B cell (primary cell): ENCODE results near the gene PRSS56. TPM values are rescaled to one million over a fixed set of nuclear protein-coding genes. Genes with fewer than 3 reads are reported as not detected.

Source experiments
- ATAC-seq: fragments of 200-7000 bp; cut with Tn5 transposase; one replicate; pipeline ENCODE4 v1.10.0; 2021; ENCODE audit warnings: low read depth, mild to moderate bottlenecking, moderate number of reproducible peaks, moderate library complexity
- CTCF ChIA-PET: fragments of 350-600 bp; sonication (Branson Sonifier 250); formaldehyde crosslinking; loops from one replicate; lab custom pipeline; 2021; ENCODE audit warnings: antibody characterized with exemption, inconsistent platforms; lab: Charles Lee
- POLR2A ChIA-PET: fragments of 350-600 bp; sonication (Branson Sonifier 250); formaldehyde crosslinking; loops from one replicate; lab custom pipeline; 2021; ENCODE audit warnings: antibody characterized with exemption; lab: Charles Lee
- DNase-seq: peaks from one replicate; pipeline ENCODE4 v3.0.0; 2013
- H2AFZ ChIP-seq: 2 replicates; pipeline ENCODE4 v1.6.1; 2012; ENCODE audit warnings: mild to moderate bottlenecking, low read depth, low read length; ENCODE audit not compliant: insufficient read depth, poor library complexity, severe bottlenecking
- H3K27ac ChIP-seq, 2 donors: 1 replicate in 1 of 2; 2 replicates in 1 of 2; pipeline ENCODE4 v1.5.1; 2012 to 2013; ENCODE audit warnings: low read length in 2 of 2, mild to moderate bottlenecking in 2 of 2, moderate library complexity in 1 of 2
- H3K27me3 ChIP-seq, 4 experiments: fragments of 200-600 bp in 1 of 4; sonication (generic) in 1 of 4; replicated peaks in 1 of 4; 1 replicate in 2 of 4; 2 replicates in 2 of 4; pipeline versions ENCODE4 v1.6.1 to v1.7.0; 2013 to 2016; ENCODE audit warnings: low read length in 3 of 4, mild to moderate bottlenecking in 2 of 4, mixed read lengths in 1 of 4, moderate library complexity in 1 of 4; ENCODE audit not compliant: insufficient read depth in 4 of 4, control insufficient read depth in 3 of 4; ENCODE audit errors: control extremely low read depth in 1 of 4
- H3K36me3 ChIP-seq, 2 experiments: replicated peaks in 1 of 2; 1 replicate in 1 of 2; 2 replicates in 1 of 2; pipeline versions ENCODE4 v1.6.1 to v1.7.1; 2013; ENCODE audit warnings: low read length in 1 of 2; ENCODE audit not compliant: insufficient read depth in 2 of 2, control insufficient read depth in 1 of 2; ENCODE audit errors: control extremely low read depth in 1 of 2, extremely low read depth in 1 of 2
- H3K4me1 ChIP-seq, 2 donors: fragments of 200-600 bp in 1 of 2; sonication (generic) in 1 of 2; 1 replicate in 1 of 2; 2 replicates in 1 of 2; pipeline versions ENCODE4 v1.5.1 to v1.6.1; 2013 to 2017; ENCODE audit warnings: low read length in 2 of 2; ENCODE audit not compliant: control insufficient read depth in 2 of 2, insufficient read depth in 2 of 2
- H3K4me2 ChIP-seq: replicated peaks from 2 replicates; pipeline ENCODE3; 2012; ENCODE audit warnings: mild to moderate bottlenecking, low read depth, low read length; ENCODE audit not compliant: poor library complexity, severe bottlenecking
- H3K4me3 ChIP-seq, 5 experiments: fragments of 200-600 bp in 1 of 5; sonication (generic) in 1 of 5; 1 replicate in 3 of 5; 2 replicates in 2 of 5; pipeline versions ENCODE4 v1.5.1 to v1.7.0; 2011 to 2016; ENCODE audit warnings: low read length in 4 of 5, mild to moderate bottlenecking in 4 of 5, low read depth in 2 of 5, control low read depth in 1 of 5, moderate library complexity in 1 of 5; ENCODE audit not compliant: insufficient read depth in 1 of 5; ENCODE audit errors: control extremely low read depth in 1 of 5, extremely low read depth in 1 of 5
- H3K79me2 ChIP-seq: fragments of 200-600 bp; sonication (generic); one replicate; pipeline ENCODE4 v1.6.0; 2016; ENCODE audit warnings: low read length; ENCODE audit not compliant: control insufficient read depth, insufficient read depth
- H3K9ac ChIP-seq: fragments of 200-600 bp; sonication (generic); 2 replicates; pipeline ENCODE4 v1.6.1; 2017; ENCODE audit warnings: mild to moderate bottlenecking, low read length, moderate library complexity
- H3K9me3 ChIP-seq, 3 donors: one replicate each; pipeline versions ENCODE4 v1.6.1 to v1.7.1; 2013; ENCODE audit warnings: low read length in 2 of 3; ENCODE audit not compliant: control insufficient read depth in 2 of 3, insufficient read depth in 1 of 3; ENCODE audit errors: control extremely low read depth in 1 of 3
- H4K20me1 ChIP-seq: 2 replicates; pipeline ENCODE4 v1.6.0; 2012; ENCODE audit warnings: mild to moderate bottlenecking, low read length; ENCODE audit not compliant: insufficient read depth, control insufficient read depth, poor library complexity, severe bottlenecking
- H3K27ac Mint-ChIP-seq: one replicate; pipeline ENCODE4 v1.8.0; 2021; ENCODE audit warnings: mixed read lengths
- H3K27me3 Mint-ChIP-seq: one replicate; pipeline ENCODE4 v1.8.0; 2021; ENCODE audit warnings: mixed read lengths
- H3K4me1 Mint-ChIP-seq: one replicate; pipeline ENCODE4 v1.8.0; 2021; ENCODE audit warnings: mixed read lengths
- H3K4me3 Mint-ChIP-seq: one replicate; pipeline ENCODE4 v1.8.0; 2021; ENCODE audit warnings: mixed read lengths
- H3K9me3 Mint-ChIP-seq: one replicate; pipeline ENCODE4 v1.8.0; 2022; ENCODE audit warnings: mixed read lengths; ENCODE audit not compliant: insufficient read depth
- EZH2 ChIP-seq: IDR thresholded peaks from 2 replicates; pipeline ENCODE4 v1.6.1; 2012; ENCODE audit warnings: borderline replicate concordance, low read depth, mild to moderate bottlenecking, moderate library complexity, low read length; ENCODE audit not compliant: insufficient read depth, poor library complexity, severe bottlenecking
- WGBS: methylation state at CpG from one replicate; pipeline ENCODE4 v1.1.5; 2013; ENCODE audit warnings: missing lambda C conversion rate; ENCODE audit not compliant: insufficient coverage; 5-methylcytosine and 5-hydroxymethylcytosine counted together
- intact Hi-C: fragments of 100-400 bp; cut with micrococcal nuclease; formaldehyde crosslinking; loops from one replicate; pipeline ENCODE4 v1.10.0; 2022
- polyA plus RNA-seq: library from polyadenylated mRNA; depleted of rRNA; stranded (reverse); fragments of >200 nt; gene quantifications from 2 replicates; pipeline ENCODE4 v1.2.3, GENCODE V29; 2012
- total RNA-seq, 2 donors: library from RNA; stranded (reverse); fragments of 120-200 nt in 1 of 2; gene quantifications; 1 replicate in 1 of 2; 2 replicates in 1 of 2; pipeline versions ENCODE4 v1.2.3 to v1.2.4, GENCODE V29; 2013 to 2022
- TF ChIP-seq, protein P1 (sequence below): fragments of 200-600 bp; IDR thresholded peaks from one replicate; pipeline ENCODE4 v1.8.0; 2022; ENCODE audit warnings: antibody characterized with exemption, mild to moderate bottlenecking

PRSS56 gene
- total and polyA plus RNA-seq, 2 donors (not counting 1 experiment from before 2014, with no cell fraction given) = not detected

DNA sequence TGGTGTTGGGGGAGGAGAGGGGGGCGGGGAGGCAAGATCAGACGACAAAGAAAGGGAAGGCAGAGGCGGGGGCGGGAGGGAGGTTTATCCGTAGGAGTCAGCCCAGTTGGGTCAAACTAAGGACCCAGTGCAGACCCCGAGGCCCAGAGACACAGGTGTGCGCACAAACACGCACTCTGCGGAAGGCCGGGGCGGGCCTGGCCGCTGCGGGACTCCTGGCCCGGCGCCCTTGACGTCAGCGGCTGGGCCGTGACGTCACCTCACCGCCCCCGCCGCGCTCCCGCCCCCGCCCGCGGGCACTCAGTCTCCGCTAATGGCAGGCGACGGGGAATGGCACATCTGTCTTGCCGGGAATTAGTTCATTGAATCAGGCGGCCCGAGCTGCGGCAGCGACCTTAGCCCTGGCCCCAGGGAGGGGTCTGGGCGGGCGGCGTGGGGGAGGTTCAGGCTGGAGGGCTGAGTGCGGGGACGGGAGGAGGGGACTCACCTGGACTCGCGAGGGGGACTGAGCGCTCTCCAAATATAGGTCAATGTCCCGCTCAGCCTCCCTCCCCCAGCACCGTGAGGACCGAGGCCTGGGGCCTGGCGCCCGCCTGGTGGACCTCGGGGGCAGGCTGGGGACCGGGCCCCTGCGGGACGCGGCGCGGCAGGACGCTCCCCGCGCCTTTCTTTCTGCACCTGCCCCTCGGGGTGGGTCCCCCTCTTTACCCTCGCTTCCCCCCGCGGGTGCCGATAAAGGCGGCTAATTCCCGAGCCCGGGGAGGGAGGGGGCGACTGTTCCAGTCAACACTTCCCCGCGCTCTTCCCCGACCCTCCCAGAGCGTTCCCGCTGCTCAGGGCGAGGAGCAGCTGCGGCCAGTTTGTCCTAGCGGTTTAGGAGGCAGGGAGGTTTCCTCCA, 17.0 kb upstream of the PRSS56 start:
- Histone ChIP-seq H3K27me3 (peaks cover 0 to 46% (median 7%) of the 10 kb centered on the region in 4 experiments), H3K4me3 (peak overlapping the region in 2 of 5 experiments; percentile 21 to 29), H2AFZ (peak overlapping the region; percentile 46), H3K4me1 (peaks cover 3 to 11% of the 10 kb centered on the region in 2 donors), H4K20me1 (no peaks in the 10 kb centered on the region), H3K9ac (no peak overlapping the region), H3K27ac (no peak overlapping the region), H3K9me3 (no peaks in the 10 kb centered on the region), H3K4me2 (peak overlapping the region; percentile 66), H3K36me3 (no peaks in the 10 kb centered on the region), H3K79me2 (no peaks in the 10 kb centered on the region)
- no peaks in the 10 kb centered on the region for H3K9me3 Mint-ChIP-seq
- H3K4me1 Mint-ChIP-seq = peaks cover 14% of the 10 kb centered on the region
- TF ChIP-seq, protein P1, sequence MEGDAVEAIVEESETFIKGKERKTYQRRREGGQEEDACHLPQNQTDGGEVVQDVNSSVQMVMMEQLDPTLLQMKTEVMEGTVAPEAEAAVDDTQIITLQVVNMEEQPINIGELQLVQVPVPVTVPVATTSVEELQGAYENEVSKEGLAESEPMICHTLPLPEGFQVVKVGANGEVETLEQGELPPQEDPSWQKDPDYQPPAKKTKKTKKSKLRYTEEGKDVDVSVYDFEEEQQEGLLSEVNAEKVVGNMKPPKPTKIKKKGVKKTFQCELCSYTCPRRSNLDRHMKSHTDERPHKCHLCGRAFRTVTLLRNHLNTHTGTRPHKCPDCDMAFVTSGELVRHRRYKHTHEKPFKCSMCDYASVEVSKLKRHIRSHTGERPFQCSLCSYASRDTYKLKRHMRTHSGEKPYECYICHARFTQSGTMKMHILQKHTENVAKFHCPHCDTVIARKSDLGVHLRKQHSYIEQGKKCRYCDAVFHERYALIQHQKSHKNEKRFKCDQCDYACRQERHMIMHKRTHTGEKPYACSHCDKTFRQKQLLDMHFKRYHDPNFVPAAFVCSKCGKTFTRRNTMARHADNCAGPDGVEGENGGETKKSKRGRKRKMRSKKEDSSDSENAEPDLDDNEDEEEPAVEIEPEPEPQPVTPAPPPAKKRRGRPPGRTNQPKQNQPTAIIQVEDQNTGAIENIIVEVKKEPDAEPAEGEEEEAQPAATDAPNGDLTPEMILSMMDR = no peak
- TF ChIP-seq EZH2 = no peak
- CTCF ChIA-PET = interaction anchor here (1.0 kb wide), 1 partner anchor 16 kb away, joined by 3 read pairs; no protein-coding TSS in a partner anchor
- ATAC-seq (peak; percentile 49), DNase-seq (peak; percentile 69)
- H3K27me3 Mint-ChIP-seq = peaks cover 44% of the 10 kb centered on the region
- POLR2A ChIA-PET = no interaction called here
- H3K4me3 Mint-ChIP-seq = peak overlapping the region; percentile 55
- intact Hi-C loops = no loop called here
- H3K27ac Mint-ChIP-seq = no peak overlapping the region
- 2% methylated on average over 72 of the region's 75 CpGs for WGBS

DNA sequence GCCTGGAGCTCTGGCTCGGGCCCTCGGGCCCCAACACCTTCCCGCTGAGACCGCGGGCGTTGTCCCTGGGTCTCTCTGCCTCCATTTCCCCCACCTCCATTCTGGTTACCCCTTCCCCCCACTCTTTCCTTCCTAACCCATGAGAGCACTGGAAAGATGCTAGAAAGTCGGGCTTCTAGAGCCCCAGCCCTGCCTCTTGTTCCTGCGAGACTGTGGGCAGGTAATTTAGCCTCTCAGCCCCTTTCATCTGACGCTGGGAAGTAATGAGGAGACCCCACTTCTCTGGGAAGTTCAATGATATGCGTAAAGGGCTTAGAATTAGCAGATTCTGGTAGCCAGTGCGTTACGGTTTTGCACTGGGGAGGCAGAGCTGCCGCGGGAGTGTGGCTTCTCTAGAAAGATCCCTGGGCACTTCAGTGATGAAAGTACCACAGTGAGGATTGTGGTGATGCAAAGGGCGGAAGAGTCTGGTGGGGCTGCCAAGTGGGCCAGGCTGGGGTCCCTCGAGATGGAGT, 16.3 kb upstream of the PRSS56 start:
- no peak for TF ChIP-seq EZH2
- TF ChIP-seq, protein P1 = no peak
- Histone ChIP-seq H3K36me3 (no peaks in the 10 kb centered on the region), H3K27ac (no peak overlapping the region), H3K4me2 (peak overlapping the region; percentile 66), H2AFZ (no peak overlapping the region), H4K20me1 (no peaks in the 10 kb centered on the region), H3K4me1 (peaks cover 3 to 11% of the 10 kb centered on the region in 2 donors), H3K27me3 (peaks cover 0 to 46% (median 7%) of the 10 kb centered on the region in 4 experiments), H3K4me3 (no peak overlapping the region), H3K9ac (no peak overlapping the region), H3K9me3 (no peaks in the 10 kb centered on the region), H3K79me2 (no peaks in the 10 kb centered on the region)
- ChIA-PET CTCF (interaction anchor here (1.0 kb wide), 1 partner anchor 16 kb away, joined by 3 read pairs; no protein-coding TSS in a partner anchor), POLR2A (no interaction called here)
- Mint-ChIP-seq H3K4me1 (peaks cover 14% of the 10 kb centered on the region), H3K4me3 (peak overlapping the region; percentile 41), H3K9me3 (no peaks in the 10 kb centered on the region), H3K27ac (no peak overlapping the region), H3K27me3 (peaks cover 41% of the 10 kb centered on the region)
- DNase-seq (no peak), ATAC-seq (no peak)
- 18% methylated on average over 14 of the region's 16 CpGs for WGBS
- intact Hi-C loops = no loop called here
